K562 (cell line): ENCODE data around the gene ASS1. TPM values are rescaled to one million over a fixed set of nuclear protein-coding genes. Genes with fewer than 3 reads are reported as not detected.

Experiments used
- ATAC-seq: fragments of 200-7000 bp; cut with Tn5 transposase; 3 replicates; pipeline ENCODE4 v1.9.1; 2020; ENCODE audit warnings: moderate library complexity
- BruUV-seq: library from RNA; stranded (reverse); fragments of 400-500 nt; replicated peaks from 2 replicates; lab custom pipeline; 2021; lab: Mats Ljungman, UMichigan
- CTCF ChIA-PET: fragments of 300-600 bp; formaldehyde crosslinking; extraction: SDS; loops from one replicate; lab custom pipeline; 2021; ENCODE audit warnings: low intra/inter-chr PET ratio; lab: Yijun Ruan, JAX
- POLR2A ChIA-PET: fragments of 300-600, 350-650 bp; sonication (Branson Sonifier 250); formaldehyde crosslinking; extraction: SDS; loops from one replicate; lab custom pipeline; 2021; ENCODE audit warnings: antibody characterized with exemption, inconsistent platforms; lab: Yijun Ruan, JAX
- DNase-seq, 4 experiments: peaks; one replicate each; pipeline versions ENCODE4 v3.0.0 to v3.0.0-alpha.2; 2011 to 2018; ENCODE audit warnings: low spot score in 3 of 4, mixed read lengths in 3 of 4; ENCODE audit errors: extremely low read depth in 1 of 4
- FAIRE-seq: peaks from 2 replicates; lab custom pipeline; 2011; peaks lifted over from hg19 to GRCh38; lab: Jason Lieb, UNC
- H2AFZ ChIP-seq: 2 replicates; pipeline ENCODE4 v1.6.0; 2011; ENCODE audit warnings: low read depth, low read length, control low read depth, inconsistent platforms
- H3K27ac ChIP-seq: fragments of 200-600 bp; 3 replicates; pipeline ENCODE4 v1.8.0; 2011; ENCODE audit warnings: low read depth, mild to moderate bottlenecking, control low read depth, inconsistent platforms, low read length, moderate library complexity, mixed read lengths; ENCODE audit errors: extremely low read depth
- H3K27me3 ChIP-seq, 2 experiments: fragments of 300-600 bp in 1 of 2; 2 replicates in 1 of 2; 3 replicates in 1 of 2; pipeline versions ENCODE4 v1.6.0 to v1.8.0; 2011; ENCODE audit warnings: inconsistent platforms in 2 of 2, low read length in 2 of 2, mild to moderate bottlenecking in 1 of 2, mixed read lengths in 1 of 2, moderate library complexity in 1 of 2; ENCODE audit not compliant: control insufficient read depth in 2 of 2, insufficient read depth in 2 of 2
- H3K36me3 ChIP-seq: fragments of 300-600 bp; 3 replicates; pipeline ENCODE4 v1.8.0; 2011; ENCODE audit warnings: mild to moderate bottlenecking, low read length, inconsistent platforms; ENCODE audit not compliant: control insufficient read depth, insufficient read depth
- H3K4me1 ChIP-seq, 2 experiments: fragments of 200-600 bp in 1 of 2; replicated peaks in 1 of 2; 2 replicates in 1 of 2; 3 replicates in 1 of 2; pipeline versions ENCODE4 v1.5.1 to v1.8.0; 2011; ENCODE audit warnings: inconsistent platforms in 2 of 2, low read length in 2 of 2, mild to moderate bottlenecking in 1 of 2, mixed read lengths in 1 of 2, moderate library complexity in 1 of 2; ENCODE audit not compliant: control insufficient read depth in 2 of 2, insufficient read depth in 2 of 2
- H3K4me2 ChIP-seq: 2 replicates; pipeline ENCODE4 v1.6.1; 2011; ENCODE audit warnings: low read length, control low read depth, inconsistent platforms, mixed read lengths; ENCODE audit not compliant: insufficient read depth
- H3K4me3 ChIP-seq: fragments of 200-600 bp; sonication (generic), shearing (Covaris generic); 2 replicates; pipeline ENCODE4 v1.5.1; 2016; ENCODE audit warnings: control low read depth, inconsistent platforms
- H3K79me2 ChIP-seq: fragments of 200-600 bp; 3 replicates; pipeline ENCODE4 v1.8.0; 2011; ENCODE audit warnings: low read length, inconsistent platforms; ENCODE audit not compliant: control insufficient read depth, insufficient read depth
- H3K9ac ChIP-seq, 2 experiments: 2 replicates each; pipeline versions ENCODE4 v1.6.0 to v1.6.1; 2011; ENCODE audit warnings: low read depth in 2 of 2, low read length in 2 of 2, control low read depth in 1 of 2, inconsistent platforms in 1 of 2, mild to moderate bottlenecking in 1 of 2, mixed read lengths in 1 of 2; ENCODE audit not compliant: insufficient read depth in 1 of 2
- H3K9me1 ChIP-seq: one replicate; pipeline ENCODE4 v1.6.0; 2011; ENCODE audit warnings: inconsistent platforms, mild to moderate bottlenecking, low read length, moderate library complexity; ENCODE audit not compliant: control insufficient read depth, insufficient read depth
- H3K9me3 ChIP-seq: replicated peaks from 2 replicates; pipeline ENCODE4 v1.5.1; 2011; ENCODE audit warnings: low read depth, low read length, inconsistent platforms; ENCODE audit not compliant: control insufficient read depth, insufficient read depth
- H4K20me1 ChIP-seq: replicated peaks from 2 replicates; pipeline ENCODE4 v1.6.1; 2011; ENCODE audit warnings: low read length, inconsistent platforms, mixed read lengths; ENCODE audit not compliant: control insufficient read depth, insufficient read depth
- EP300 ChIP-seq: IDR thresholded peaks from 2 replicates; pipeline ENCODE4 v1.6.1; 2012; ENCODE audit warnings: low read length, improper control_type of control experiment
- KAT2B ChIP-seq: IDR thresholded peaks from one replicate; pipeline ENCODE4 v1.6.1; 2012; ENCODE audit warnings: low read depth, mild to moderate bottlenecking, control low read depth, inconsistent platforms, low read length, moderate library complexity
- KAT8 ChIP-seq: fragments of 450-650 bp; IDR thresholded peaks from 2 replicates; pipeline ENCODE4 v1.6.1; 2016; ENCODE audit warnings: low read depth, mild to moderate bottlenecking
- MCM5 ChIP-seq: fragments of 450-650 bp; IDR thresholded peaks from 2 replicates; pipeline ENCODE4 v1.6.1; 2016; ENCODE audit warnings: low read depth
- NCOR1 ChIP-seq: fragments of 450-650 bp; IDR thresholded peaks from 2 replicates; pipeline ENCODE4 v1.6.1; 2016; ENCODE audit warnings: mild to moderate bottlenecking, moderate library complexity
- NELFE ChIP-seq: IDR thresholded peaks from 2 replicates; pipeline ENCODE4 v1.6.1; 2011; ENCODE audit warnings: mild to moderate bottlenecking; ENCODE audit not compliant: insufficient read depth, insufficient read length
- RBM22 ChIP-seq: fragments of 200-400 bp; formaldehyde crosslinking; IDR thresholded peaks from 2 replicates; pipeline ENCODE4 v1.6.1; 2018; ENCODE audit warnings: low read length, low read depth; ENCODE audit not compliant: poor library complexity, severe bottlenecking
- SMAD3 ChIP-seq: fragments of 450-650 bp; formaldehyde crosslinking; conservative IDR thresholded peaks from 2 replicates; pipeline ENCODE4 v1.4.0; 2020; ENCODE audit warnings: mild to moderate bottlenecking
- TAF7 ChIP-seq: fragments of 450-650 bp; IDR thresholded peaks from 2 replicates; pipeline ENCODE4 v1.6.1; 2016; ENCODE audit warnings: missing genetic modification characterization, missing compliant biosample characterization
- TEAD1 ChIP-seq, 2 experiments: fragments of 450-650 bp in 1 of 2; sonication (generic) in 1 of 2; formaldehyde crosslinking; IDR thresholded peaks; 2 replicates each; pipeline versions ENCODE4 v1.4.0 to v1.8.0; 2020 to 2022; ENCODE audit warnings: mild to moderate bottlenecking in 2 of 2, missing genetic modification reagents in 1 of 2
- ZBTB17 ChIP-seq: fragments of 450-650 bp; formaldehyde crosslinking; IDR thresholded peaks from 2 replicates; pipeline ENCODE4 v1.4.0; 2020; ENCODE audit warnings: mild to moderate bottlenecking
- ZFX ChIP-seq: sonication (generic); formaldehyde crosslinking; IDR thresholded peaks from 2 replicates; pipeline ENCODE4 v1.8.0; 2022; ENCODE audit warnings: mild to moderate bottlenecking, missing genetic modification reagents, moderate library complexity
- ZNF75A ChIP-seq: fragments of 450-650 bp; formaldehyde crosslinking; IDR thresholded peaks from 2 replicates; pipeline ENCODE4 v1.4.0; 2020; ENCODE audit warnings: mild to moderate bottlenecking
- WGBS: fragments of 100-300 bp; shearing (Covaris generic); methylation state at CpG from one replicate; pipeline ENCODE4 v1.1.6; 2016; ENCODE audit warnings: low coverage, mixed read lengths; ENCODE audit not compliant: insufficient coverage; ENCODE audit errors: missing lambda C conversion rate; 5-methylcytosine and 5-hydroxymethylcytosine counted together
- in situ Hi-C: fragments of 300-500 bp; cut with MboI; formaldehyde crosslinking; loops from 4 replicates; pipeline ENCODE4 v1.15.0; 2018; ENCODE audit warnings: inconsistent platforms, mixed read lengths
- intact Hi-C: fragments of 100-400 bp; cut with micrococcal nuclease; formaldehyde crosslinking; loops from 2 replicates; pipeline ENCODE4 v1.14.2; 2022
- polyA plus RNA-seq, 8 experiments: library from polyadenylated mRNA; depleted of rRNA in 4 of 8; stranded (reverse) in 5 of 8; unstranded in 3 of 8; fragments of >200 nt; fragmentation: Nextera tagmentation in 2 of 8; fragmentation: Illumina TruSeq in 1 of 8; extraction: Ambion mirVana in 2 of 8; extraction: Trizol in 1 of 8; gene quantifications; 2 replicates each; pipeline versions ENCODE4 v1.2.1 to v1.2.3, GENCODE V29; 2011 to 2014; ENCODE audit warnings: inconsistent platforms in 1 of 8, missing spikeins in 1 of 8
- total RNA-seq, 7 experiments: library from RNA; depleted of rRNA in 6 of 7; stranded (reverse); fragments of >200 nt in 6 of 7; fragmentation: Illumina TruSeq in 2 of 7; extraction: Trizol in 2 of 7; gene quantifications; 2 replicates each; pipeline versions ENCODE4 v1.2.1 to v1.2.3, GENCODE V29; 2011 to 2021; ENCODE audit warnings: low replicate concordance in 1 of 7
- TF ChIP-seq, protein P1 (sequence below): fragments of 450-650 bp; formaldehyde crosslinking; IDR thresholded peaks from 2 replicates; pipeline ENCODE4 v1.4.0; 2020; ENCODE audit warnings: mild to moderate bottlenecking, moderate library complexity
- TF ChIP-seq, protein P2 (sequence below): IDR thresholded peaks from 3 replicates; pipeline ENCODE4 v1.6.1; 2011; ENCODE audit warnings: borderline replicate concordance, mild to moderate bottlenecking; ENCODE audit not compliant: insufficient read length, insufficient read depth
- TF ChIP-seq, protein P3 (sequence below): fragments of 450-650 bp; formaldehyde crosslinking; IDR thresholded peaks from 2 replicates; pipeline ENCODE4 v1.4.0; 2020; ENCODE audit warnings: mild to moderate bottlenecking, mixed read lengths

Gene ASS1
- total and polyA plus RNA-seq, 9 of the 15 experiments (the other 6 are each of a cell fraction or from before 2014, with no cell fraction given), result 1.5 to 5.7 (median 3.7) TPM

DNA sequence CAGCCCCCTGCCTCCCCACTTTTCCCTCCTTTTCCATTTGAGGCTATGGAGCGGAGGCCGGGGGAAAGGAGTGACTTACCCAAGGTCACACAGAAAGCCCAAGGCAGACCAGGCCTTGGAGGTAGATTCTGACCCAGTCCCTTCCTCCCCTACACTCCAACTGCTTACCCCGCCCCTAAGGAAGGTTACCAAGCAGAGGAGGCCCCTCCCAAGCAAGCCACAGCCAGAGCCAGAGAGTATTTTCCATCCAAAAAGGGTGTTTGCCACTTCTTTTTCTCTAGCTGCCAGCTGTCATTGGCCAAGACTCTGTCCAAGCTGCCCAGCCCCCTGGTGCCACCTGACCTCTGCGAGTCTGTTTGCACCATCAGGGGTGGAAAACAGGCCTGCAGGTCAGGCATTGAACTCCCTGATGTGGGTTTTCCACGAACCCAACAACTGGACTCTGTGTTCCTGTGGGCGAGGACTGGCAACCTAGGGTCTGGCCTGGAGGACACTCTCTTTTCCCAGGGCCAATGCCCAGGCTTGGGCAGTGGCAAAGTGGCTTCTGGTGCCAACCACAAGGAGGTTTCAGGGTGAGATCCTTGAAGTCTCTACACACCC is 6.3 kb upstream of the ASS1 start:
- Histone ChIP-seq H3K9ac (no peak overlapping the region; a peak in 1 of 4 replicates), H3K4me3 (no peak overlapping the region), H3K9me1 (no peaks in the 10 kb centered on the region), H3K27ac (no peak overlapping the region), H3K9me3 (no peaks in the 10 kb centered on the region; the same call in 1 of the 2 replicates), H4K20me1 (0 out of 2 replicates have a peak, but pooled peaks cover 2% of the 10 kb centered on the region)
- intact Hi-C loops, result no loop called here
- ChIA-PET POLR2A (interaction anchor here (0.8 kb wide), 1 partner anchor 9 kb away, joined by 3 read pairs; no protein-coding TSS in a partner anchor), CTCF (no interaction called here)
- FAIRE-seq, result no peak
- ATAC-seq, result no peak
- TF ChIP-seq ZFX (CRISPR knock-in tag), result no peak
- TF ChIP-seq SMAD3, result no peak
- no peak for TF ChIP-seq RBM22
- TF ChIP-seq, protein P1, sequence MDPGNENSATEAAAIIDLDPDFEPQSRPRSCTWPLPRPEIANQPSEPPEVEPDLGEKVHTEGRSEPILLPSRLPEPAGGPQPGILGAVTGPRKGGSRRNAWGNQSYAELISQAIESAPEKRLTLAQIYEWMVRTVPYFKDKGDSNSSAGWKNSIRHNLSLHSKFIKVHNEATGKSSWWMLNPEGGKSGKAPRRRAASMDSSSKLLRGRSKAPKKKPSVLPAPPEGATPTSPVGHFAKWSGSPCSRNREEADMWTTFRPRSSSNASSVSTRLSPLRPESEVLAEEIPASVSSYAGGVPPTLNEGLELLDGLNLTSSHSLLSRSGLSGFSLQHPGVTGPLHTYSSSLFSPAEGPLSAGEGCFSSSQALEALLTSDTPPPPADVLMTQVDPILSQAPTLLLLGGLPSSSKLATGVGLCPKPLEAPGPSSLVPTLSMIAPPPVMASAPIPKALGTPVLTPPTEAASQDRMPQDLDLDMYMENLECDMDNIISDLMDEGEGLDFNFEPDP (CRISPR knock-in tag), result no peak
- no peak for TF ChIP-seq EP300
- no peak for TF ChIP-seq TEAD1 (CRISPR knock-in tag; IDR thresholded peaks at IDR 0.05)
- TF ChIP-seq ZNF75A (CRISPR knock-in tag), result no peak
- TF ChIP-seq TAF7 (tag), result no peak
- no peak for TF ChIP-seq KAT2B
- no peak for TF ChIP-seq NELFE
- TF ChIP-seq, protein P2, sequence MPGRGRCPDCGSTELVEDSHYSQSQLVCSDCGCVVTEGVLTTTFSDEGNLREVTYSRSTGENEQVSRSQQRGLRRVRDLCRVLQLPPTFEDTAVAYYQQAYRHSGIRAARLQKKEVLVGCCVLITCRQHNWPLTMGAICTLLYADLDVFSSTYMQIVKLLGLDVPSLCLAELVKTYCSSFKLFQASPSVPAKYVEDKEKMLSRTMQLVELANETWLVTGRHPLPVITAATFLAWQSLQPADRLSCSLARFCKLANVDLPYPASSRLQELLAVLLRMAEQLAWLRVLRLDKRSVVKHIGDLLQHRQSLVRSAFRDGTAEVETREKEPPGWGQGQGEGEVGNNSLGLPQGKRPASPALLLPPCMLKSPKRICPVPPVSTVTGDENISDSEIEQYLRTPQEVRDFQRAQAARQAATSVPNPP, result no peak
- no peak for TF ChIP-seq KAT8
- TF ChIP-seq MCM5, result no peak
- no peak for TF ChIP-seq NCOR1
- TF ChIP-seq, protein P3, sequence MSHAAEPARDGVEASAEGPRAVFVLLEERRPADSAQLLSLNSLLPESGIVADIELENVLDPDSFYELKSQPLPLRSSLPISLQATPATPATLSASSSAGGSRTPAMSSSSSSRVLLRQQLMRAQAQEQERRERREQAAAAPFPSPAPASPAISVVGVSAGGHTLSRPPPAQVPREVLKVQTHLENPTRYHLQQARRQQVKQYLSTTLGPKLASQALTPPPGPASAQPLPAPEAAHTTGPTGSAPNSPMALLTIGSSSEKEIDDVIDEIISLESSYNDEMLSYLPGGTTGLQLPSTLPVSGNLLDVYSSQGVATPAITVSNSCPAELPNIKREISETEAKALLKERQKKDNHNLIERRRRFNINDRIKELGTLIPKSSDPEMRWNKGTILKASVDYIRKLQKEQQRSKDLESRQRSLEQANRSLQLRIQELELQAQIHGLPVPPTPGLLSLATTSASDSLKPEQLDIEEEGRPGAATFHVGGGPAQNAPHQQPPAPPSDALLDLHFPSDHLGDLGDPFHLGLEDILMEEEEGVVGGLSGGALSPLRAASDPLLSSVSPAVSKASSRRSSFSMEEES (CRISPR knock-in tag), result no peak
- no peak for TF ChIP-seq ZBTB17 (CRISPR knock-in tag)
- TF ChIP-seq, all 486 proteins: peak for 0
- no peak for DNase-seq
- Histone ChIP-seq H3K36me3 (no peaks in the 10 kb centered on the region), H3K79me2 (no peaks in the 10 kb centered on the region), H2AFZ (no peak overlapping the region), H3K4me2 (no peak overlapping the region), H3K27me3 (peaks cover 6 to 22% of the 10 kb centered on the region in 2 experiments; a peak in 2 of 5 replicates), H3K4me1 (peaks cover 0 to 4% of the 10 kb centered on the region in 2 experiments; a peak in 2 of 5 replicates)
- BruUV-seq, result no TSS peak
- in situ Hi-C loops, result no loop called here
- WGBS, result 14% methylated on average over 6 of the region's 6 CpGs
